Transverse colon (tissue), 4 donors: ENCODE results near the gene SYS1. TPM values are rescaled to one million over a fixed set of nuclear protein-coding genes. Genes with fewer than 3 reads are reported as not detected.

Experiments used
- DNase-seq: peaks from one replicate; pipeline ENCODE4 v3.0.0-alpha.2; 2019
- H3K27ac ChIP-seq, 4 donors: fragments of 200-600 bp; sonication (generic); 2 replicates each; pipeline ENCODE4 v1.5.1; 2016 to 2018; ENCODE audit warnings: inconsistent platforms in 4 of 4
- H3K27me3 ChIP-seq: fragments of 200-600 bp; sonication (generic); 2 replicates; pipeline ENCODE4 v1.5.1; 2017; ENCODE audit warnings: inconsistent platforms
- H3K36me3 ChIP-seq, 4 donors: fragments of 200-600 bp; sonication (generic); 2 replicates each; pipeline ENCODE4 v1.5.1; 2017 to 2019; ENCODE audit warnings: inconsistent platforms in 4 of 4
- H3K4me1 ChIP-seq, 4 donors: fragments of 200-600 bp; sonication (generic); 2 replicates each; pipeline ENCODE4 v1.5.1; 2017 to 2020; ENCODE audit warnings: inconsistent platforms in 4 of 4
- H3K4me3 ChIP-seq, 4 donors: fragments of 200-600 bp; sonication (generic); 1 replicate in 1 of 4; 2 replicates in 3 of 4; pipeline versions ENCODE4 v1.5.1 to v1.6.1; 2017 to 2019; ENCODE audit warnings: inconsistent platforms in 4 of 4
- H3K9me3 ChIP-seq, 2 donors: fragments of 200-600 bp; sonication (generic); 2 replicates each; pipeline ENCODE4 v1.5.1; 2017 to 2019; ENCODE audit warnings: inconsistent platforms in 2 of 2
- CTCF ChIP-seq, 5 experiments: fragments of 200-600 bp in 3 of 5; fragments of 450-650 bp in 2 of 5; sonication (generic) in 3 of 5; IDR thresholded peaks; 1 replicate in 2 of 5; 2 replicates in 3 of 5; pipeline ENCODE4 v1.5.1; 2016 to 2017; ENCODE audit warnings: antibody characterized with exemption in 5 of 5, inconsistent platforms in 3 of 5, mild to moderate bottlenecking in 2 of 5, moderate library complexity in 1 of 5
- EP300 ChIP-seq: sonication (generic); formaldehyde crosslinking; IDR thresholded peaks from one replicate; pipeline ENCODE4 v1.6.1; 2017; ENCODE audit warnings: antibody characterized with exemption, low read depth
- POLR2A ChIP-seq: fragments of 450-650 bp; IDR thresholded peaks from one replicate; pipeline ENCODE4 v1.6.1; 2016; ENCODE audit warnings: antibody characterized with exemption, mild to moderate bottlenecking, moderate library complexity
- POLR2AphosphoS5 ChIP-seq, 3 donors: sonication (generic); formaldehyde crosslinking; IDR thresholded peaks; one replicate each; pipeline ENCODE4 v1.6.1; 2016; ENCODE audit warnings: antibody characterized with exemption in 3 of 3
- WGBS, 2 donors: methylation state at CpG; one replicate each; pipeline ENCODE4 v1.1.5; 2018; ENCODE audit warnings: low coverage in 1 of 2; 5-methylcytosine and 5-hydroxymethylcytosine counted together
- in situ Hi-C, 4 donors: fragments of 200-750 bp; cut with MboI; loops; one replicate each; pipeline versions ENCODE4 v1.15.0 to v1.15.1; 2017; ENCODE audit warnings: low sequenced_read_pairs in 3 of 4, low pct_ligation_motif_present in 1 of 4, low pct_unique_long_range_greater_than_20kb in 1 of 4
- intact Hi-C: fragments of 100-400 bp; cut with DNase I; formaldehyde crosslinking; loops from one replicate; pipeline ENCODE4 v1.15.1; 2023; ENCODE audit warnings: low total_unique reads
- total RNA-seq, 4 donors: library from RNA; depleted of rRNA; stranded (reverse); fragments of >200 nt; gene quantifications; one replicate each; pipeline ENCODE4 v1.1.0, GENCODE V29; 2016

Gene SYS1
- total RNA-seq, 4 donors from 2014 or later, result 5.6 to 64.7 (median 38.4) TPM

- Histone ChIP-seq H3K4me3 (no peak overlapping the region), H3K27ac (no peak overlapping the region), H3K27me3 (peaks cover 53% of the 10 kb centered on the region), H3K4me1 (peaks cover 0 to 25% (median 14%) of the 10 kb centered on the region in 4 donors), H3K36me3 (no peaks in the 10 kb centered on the region), H3K9me3 (no peaks in the 10 kb centered on the region)
- 62% methylated on average over 63 of the region's 71 CpGs; no CpG with 5 or more reads in 1 of the 2 donors for WGBS, 2 donors
- no peak for TF ChIP-seq CTCF (IDR thresholded peaks at IDR 0.05)
- TF ChIP-seq POLR2AphosphoS5 (IDR thresholded peaks at IDR 0.05), result no peak
- no peak for TF ChIP-seq POLR2A
- TF ChIP-seq EP300, result no peak
- intact Hi-C loops, result loop anchor here (5.0 kb wide), 3 partner anchors 56 to 456 kb away; no protein-coding TSS in a partner anchor
- DNase-seq, result no peak
- in situ Hi-C loops, result loop anchor here (5.0 to 25.0 kb wide), 5 partner anchors 121 to 458 kb away; no protein-coding TSS in a partner anchor
These were observed 46.5 kb upstream of the SYS1 start for GRCh38 chr20:45316150-45317080.

GRCh38 chr20:45317826-45318225 is 45.1 kb upstream of the SYS1 start:
- Histone ChIP-seq H3K27me3 (peaks cover 40% of the 10 kb centered on the region), H3K4me1 (peaks cover 3 to 31% (median 22%) of the 10 kb centered on the region in 4 donors), H3K27ac (no peak overlapping the region), H3K4me3 (no peak overlapping the region), H3K36me3 (no peaks in the 10 kb centered on the region), H3K9me3 (no peaks in the 10 kb centered on the region)
- intact Hi-C loops (loop anchor here (5.0 kb wide), 3 partner anchors 54 to 454 kb away; no protein-coding TSS in a partner anchor), in situ Hi-C loops (loop anchor here (5.0 to 25.0 kb wide), 5 partner anchors 119 to 457 kb away; no protein-coding TSS in a partner anchor)
- TF ChIP-seq EP300, result no peak
- TF ChIP-seq CTCF (IDR thresholded peaks at IDR 0.05), result no peak
- TF ChIP-seq POLR2A, result no peak
- TF ChIP-seq POLR2AphosphoS5 (IDR thresholded peaks at IDR 0.05), result no peak
- WGBS, 2 donors, result 90% methylated on average over 3 of the region's 3 CpGs; no CpG with 5 or more reads in 1 of the 2 donors
- no peak for DNase-seq

GRCh38 chr20:45318386-45318939 is 44.5 kb upstream of the SYS1 start:
- 74% methylated on average over 7 of the region's 7 CpGs; no CpG with 5 or more reads in 1 of the 2 donors for WGBS, 2 donors
- Histone ChIP-seq H3K27ac (no peak overlapping the region), H3K9me3 (no peaks in the 10 kb centered on the region), H3K27me3 (peaks cover 38% of the 10 kb centered on the region), H3K4me3 (no peak overlapping the region), H3K4me1 (peaks cover 5 to 35% (median 24%) of the 10 kb centered on the region in 4 donors), H3K36me3 (no peaks in the 10 kb centered on the region)
- in situ Hi-C loops, result loop anchor here (5.0 to 25.0 kb wide), 5 partner anchors 119 to 456 kb away; no protein-coding TSS in a partner anchor
- TF ChIP-seq POLR2AphosphoS5 (IDR thresholded peaks at IDR 0.05) (no peak), POLR2A (no peak), CTCF (IDR thresholded peaks at IDR 0.05) (no peak), EP300 (no peak)
- intact Hi-C loops, result loop anchor here (5.0 kb wide), 3 partner anchors 54 to 454 kb away; no protein-coding TSS in a partner anchor
- no peak for DNase-seq

- WGBS, 2 donors, result 52 to 82% methylated on average over 2 of the region's 2 CpGs
- Histone ChIP-seq H3K36me3 (no peaks in the 10 kb centered on the region), H3K9me3 (no peaks in the 10 kb centered on the region), H3K27ac (no peak overlapping the region), H3K4me3 (no peak overlapping the region), H3K27me3 (peaks cover 35% of the 10 kb centered on the region), H3K4me1 (peaks cover 5 to 35% (median 24%) of the 10 kb centered on the region in 4 donors)
- no peak for DNase-seq
- in situ Hi-C loops (loop anchor here (5.0 to 25.0 kb wide), 5 partner anchors 118 to 456 kb away; no protein-coding TSS in a partner anchor), intact Hi-C loops (loop anchor here (5.0 kb wide), 3 partner anchors 53 to 453 kb away; no protein-coding TSS in a partner anchor)
- TF ChIP-seq POLR2AphosphoS5 (IDR thresholded peaks at IDR 0.05) (no peak), POLR2A (no peak), CTCF (IDR thresholded peaks at IDR 0.05) (no peak), EP300 (no peak)
These were observed 44.0 kb upstream of the SYS1 start for GRCh38 chr20:45318948-45319347.
